SK-N-SH (cell line): Measurements from ENCODE around the gene NHSL1.

Experiments used
- CTCF ChIP-seq: fragments of 200-600 bp; sonication (generic); IDR thresholded peaks from 2 replicates; pipeline ENCODE4 v1.6.1; 2017; ENCODE audit warnings: antibody characterized with exemption, mild to moderate bottlenecking, moderate library complexity
- FOXM1 ChIP-seq: IDR thresholded peaks from 2 replicates; pipeline ENCODE4 v1.4.0; 2012; ENCODE audit warnings: low read depth, mild to moderate bottlenecking
- POLR2AphosphoS5 ChIP-seq: IDR thresholded peaks from 2 replicates; pipeline ENCODE4 v1.6.1; 2012; ENCODE audit warnings: low read depth, low read length
- TCF12 ChIP-seq: IDR thresholded peaks from 2 replicates; pipeline ENCODE4 v1.4.0; 2012
- TF ChIP-seq, protein P1 (sequence below): IDR thresholded peaks from 2 replicates; pipeline ENCODE4 v1.6.1; 2012; ENCODE audit warnings: mild to moderate bottlenecking, low read depth, low read length, moderate library complexity
- TF ChIP-seq, protein P2 (sequence below): IDR thresholded peaks from 2 replicates; pipeline ENCODE4 v1.4.0; 2012; ENCODE audit warnings: low read depth

DNA sequence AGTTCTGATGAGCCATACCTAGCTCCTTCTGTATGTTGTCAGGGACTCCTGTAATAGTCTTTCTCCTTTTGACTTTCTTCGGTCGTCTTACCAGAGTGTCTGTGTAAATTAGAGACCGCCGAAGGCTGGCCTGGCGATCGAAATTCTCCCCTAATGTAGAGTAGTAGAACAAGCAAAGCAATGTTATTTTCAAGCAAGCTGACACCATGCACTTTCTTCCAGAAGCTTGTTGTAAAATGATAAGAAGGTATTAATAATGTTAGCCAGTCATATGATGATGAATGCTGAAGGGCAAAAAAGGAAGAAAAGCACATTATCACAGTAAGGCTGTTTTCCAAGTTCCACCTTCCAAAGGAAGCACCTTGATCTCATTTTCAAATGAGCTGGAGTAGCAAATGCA, 57.3 kb downstream of the NHSL1 start:
- TF ChIP-seq, protein P1, sequence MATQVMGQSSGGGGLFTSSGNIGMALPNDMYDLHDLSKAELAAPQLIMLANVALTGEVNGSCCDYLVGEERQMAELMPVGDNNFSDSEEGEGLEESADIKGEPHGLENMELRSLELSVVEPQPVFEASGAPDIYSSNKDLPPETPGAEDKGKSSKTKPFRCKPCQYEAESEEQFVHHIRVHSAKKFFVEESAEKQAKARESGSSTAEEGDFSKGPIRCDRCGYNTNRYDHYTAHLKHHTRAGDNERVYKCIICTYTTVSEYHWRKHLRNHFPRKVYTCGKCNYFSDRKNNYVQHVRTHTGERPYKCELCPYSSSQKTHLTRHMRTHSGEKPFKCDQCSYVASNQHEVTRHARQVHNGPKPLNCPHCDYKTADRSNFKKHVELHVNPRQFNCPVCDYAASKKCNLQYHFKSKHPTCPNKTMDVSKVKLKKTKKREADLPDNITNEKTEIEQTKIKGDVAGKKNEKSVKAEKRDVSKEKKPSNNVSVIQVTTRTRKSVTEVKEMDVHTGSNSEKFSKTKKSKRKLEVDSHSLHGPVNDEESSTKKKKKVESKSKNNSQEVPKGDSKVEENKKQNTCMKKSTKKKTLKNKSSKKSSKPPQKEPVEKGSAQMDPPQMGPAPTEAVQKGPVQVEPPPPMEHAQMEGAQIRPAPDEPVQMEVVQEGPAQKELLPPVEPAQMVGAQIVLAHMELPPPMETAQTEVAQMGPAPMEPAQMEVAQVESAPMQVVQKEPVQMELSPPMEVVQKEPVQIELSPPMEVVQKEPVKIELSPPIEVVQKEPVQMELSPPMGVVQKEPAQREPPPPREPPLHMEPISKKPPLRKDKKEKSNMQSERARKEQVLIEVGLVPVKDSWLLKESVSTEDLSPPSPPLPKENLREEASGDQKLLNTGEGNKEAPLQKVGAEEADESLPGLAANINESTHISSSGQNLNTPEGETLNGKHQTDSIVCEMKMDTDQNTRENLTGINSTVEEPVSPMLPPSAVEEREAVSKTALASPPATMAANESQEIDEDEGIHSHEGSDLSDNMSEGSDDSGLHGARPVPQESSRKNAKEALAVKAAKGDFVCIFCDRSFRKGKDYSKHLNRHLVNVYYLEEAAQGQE, result no peak
- TF ChIP-seq FOXM1 (no peak), CTCF (no peak), TCF12 (no peak), POLR2AphosphoS5 (no peak)
- TF ChIP-seq, protein P2, sequence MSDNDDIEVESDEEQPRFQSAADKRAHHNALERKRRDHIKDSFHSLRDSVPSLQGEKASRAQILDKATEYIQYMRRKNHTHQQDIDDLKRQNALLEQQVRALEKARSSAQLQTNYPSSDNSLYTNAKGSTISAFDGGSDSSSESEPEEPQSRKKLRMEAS, result no peak
